GM12875 (cell line): Measurements from ENCODE around the gene SLC2A4.
"Not testable (repeated sequence)": the region's sequence is repeated elsewhere in the genome, so short reads cannot be mapped to it uniquely, and the experiment has no call there.

Experiments
- H3K4me3 ChIP-seq: one replicate; pipeline ENCODE4 v1.5.1; 2011; ENCODE audit warnings: low read depth, low read length, control low read depth
- CTCF ChIP-seq: IDR thresholded peaks from 2 replicates; pipeline ENCODE4 v1.5.1; 2011; ENCODE audit warnings: low read depth, mild to moderate bottlenecking, control low read depth, inconsistent platforms, low read length, moderate library complexity, borderline replicate concordance; ENCODE audit not compliant: insufficient read depth

SLC2A4 gene

GRCh38 chr17:7328840-7329373, 47.4 kb downstream of the SLC2A4 start, which contains the start of gene NEURL4:
Gene NEURL4, minus strand, starts transcription at chr17:7329335. Its CDS starts 23 bp downstream, at chr17:7329312.
- H3K4me3 ChIP-seq, result peak within 1 kb of the TSS; percentile 94

GRCh38 chr17:7329374-7329996, 48.0 kb downstream of the SLC2A4 start:
- TF ChIP-seq CTCF, result no peak
- peak overlapping the region; percentile 94 for H3K4me3 ChIP-seq

More at GRCh38 chr17:7328840-7329373, 47.4 kb downstream of the SLC2A4 start, which contains the start of gene NEURL4:
- TF ChIP-seq CTCF, result no peak

- no peak for TF ChIP-seq CTCF
- peak overlapping the region; percentile 94 for H3K4me3 ChIP-seq
Measured at GRCh38 chr17:7329997-7330637, 48.6 kb downstream of the SLC2A4 start.

GRCh38 chr17:7330638-7331015, 49.1 kb downstream of the SLC2A4 start:
- no peak for TF ChIP-seq CTCF
- peak overlapping the region; percentile 94 for H3K4me3 ChIP-seq

GRCh38 chr17:7332111-7332510, 50.6 kb downstream of the SLC2A4 start:
- H3K4me3 ChIP-seq, result no peak overlapping the region
- no peak for TF ChIP-seq CTCF

GRCh38 chr17:7332600-7333069, 51.1 kb downstream of the SLC2A4 start:
- H3K4me3 ChIP-seq, result not testable (repeated sequence)

GRCh38 chr17:7334938-7335538, 53.5 kb downstream of the SLC2A4 start:
- TF ChIP-seq CTCF, result no peak
- H3K4me3 ChIP-seq, result no peak overlapping the region

GRCh38 chr17:7335765-7336164, 54.2 kb downstream of the SLC2A4 start:
- peak overlapping the region; percentile 94 for H3K4me3 ChIP-seq
